Tibial artery (tissue), 4 donors: Measurements from ENCODE around the gene ST3GAL4.

Experiments
- DNase-seq, 2 donors: peaks; one replicate each; pipeline ENCODE4 v3.0.0-alpha.2; 2019
- H3K27ac ChIP-seq, 2 donors: fragments of 200-600 bp; sonication (generic) in 1 of 2; 1 replicate in 1 of 2; 2 replicates in 1 of 2; pipeline ENCODE4 v1.5.1; 2018 to 2019; ENCODE audit warnings: mild to moderate bottlenecking in 1 of 2
- H3K27me3 ChIP-seq, 2 donors: fragments of 200-600 bp; sonication (generic) in 1 of 2; one replicate each; pipeline versions ENCODE4 v1.5.1 to v1.6.0; 2016 to 2019
- H3K36me3 ChIP-seq, 3 donors: fragments of 200-600 bp; sonication (generic) in 2 of 3; one replicate each; pipeline ENCODE4 v1.5.1; 2016 to 2019; ENCODE audit warnings: mild to moderate bottlenecking in 2 of 3
- H3K4me1 ChIP-seq, 4 donors: fragments of 200-600 bp; sonication (generic) in 2 of 4; 1 replicate in 3 of 4; 2 replicates in 1 of 4; pipeline ENCODE4 v1.5.1; 2016 to 2019
- H3K4me3 ChIP-seq, 2 donors: fragments of 200-600 bp; sonication (generic) in 1 of 2; 1 replicate in 1 of 2; 2 replicates in 1 of 2; pipeline ENCODE4 v1.5.1; 2018 to 2019; ENCODE audit warnings: mild to moderate bottlenecking in 2 of 2
- H3K9me3 ChIP-seq, 3 donors: fragments of 200-600 bp; sonication (generic) in 1 of 3; one replicate each; pipeline ENCODE4 v1.5.1; 2016 to 2019
- intact Hi-C: fragments of 100-400 bp; cut with DNase I; formaldehyde crosslinking; loops from one replicate; pipeline ENCODE4 v1.15.0; 2023; ENCODE audit warnings: low total_unique reads
- TF ChIP-seq, protein P1 (sequence below), 2 experiments: fragments of 200-600 bp in 1 of 2; fragments of 450-650 bp in 1 of 2; IDR thresholded peaks; one replicate each; pipeline ENCODE4 v1.5.1; 2017 to 2019; ENCODE audit warnings: antibody characterized with exemption in 2 of 2, mild to moderate bottlenecking in 1 of 2, moderate library complexity in 1 of 2

Gene ST3GAL4

GRCh38 chr11:126415669-126416420, 60.4 kb downstream of the ST3GAL4 start:
- TF ChIP-seq, protein P1, sequence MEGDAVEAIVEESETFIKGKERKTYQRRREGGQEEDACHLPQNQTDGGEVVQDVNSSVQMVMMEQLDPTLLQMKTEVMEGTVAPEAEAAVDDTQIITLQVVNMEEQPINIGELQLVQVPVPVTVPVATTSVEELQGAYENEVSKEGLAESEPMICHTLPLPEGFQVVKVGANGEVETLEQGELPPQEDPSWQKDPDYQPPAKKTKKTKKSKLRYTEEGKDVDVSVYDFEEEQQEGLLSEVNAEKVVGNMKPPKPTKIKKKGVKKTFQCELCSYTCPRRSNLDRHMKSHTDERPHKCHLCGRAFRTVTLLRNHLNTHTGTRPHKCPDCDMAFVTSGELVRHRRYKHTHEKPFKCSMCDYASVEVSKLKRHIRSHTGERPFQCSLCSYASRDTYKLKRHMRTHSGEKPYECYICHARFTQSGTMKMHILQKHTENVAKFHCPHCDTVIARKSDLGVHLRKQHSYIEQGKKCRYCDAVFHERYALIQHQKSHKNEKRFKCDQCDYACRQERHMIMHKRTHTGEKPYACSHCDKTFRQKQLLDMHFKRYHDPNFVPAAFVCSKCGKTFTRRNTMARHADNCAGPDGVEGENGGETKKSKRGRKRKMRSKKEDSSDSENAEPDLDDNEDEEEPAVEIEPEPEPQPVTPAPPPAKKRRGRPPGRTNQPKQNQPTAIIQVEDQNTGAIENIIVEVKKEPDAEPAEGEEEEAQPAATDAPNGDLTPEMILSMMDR (IDR thresholded peaks at IDR 0.05): no peak
- intact Hi-C loops: loop anchor here (10.0 kb wide), 1 partner anchor 101 kb away; no protein-coding TSS in a partner anchor
- H3K4me1 ChIP-seq: peaks cover 0 to 43% (median 34%) of the 10 kb centered on the region in 4 donors
- H3K4me3 ChIP-seq: peak overlapping the region; percentile 57
- peak overlapping the region; percentile 74 to 83 for H3K27ac ChIP-seq
- DNase-seq: peak in 1 of 2 donors; percentile 52
- H3K36me3 ChIP-seq: peaks cover 0 to 16% (median 7%) of the 10 kb centered on the region in 3 donors
- H3K27me3 ChIP-seq: no peaks in the 10 kb centered on the region
- no peaks in the 10 kb centered on the region for H3K9me3 ChIP-seq

- H3K27ac ChIP-seq: peak overlapping the region; percentile 74 to 83
- H3K9me3 ChIP-seq: no peaks in the 10 kb centered on the region
- TF ChIP-seq, protein P1 (IDR thresholded peaks at IDR 0.05): no peak
- H3K36me3 ChIP-seq: peaks cover 0 to 15% (median 7%) of the 10 kb centered on the region in 3 donors
- peak overlapping the region; percentile 57 for H3K4me3 ChIP-seq
- intact Hi-C loops: loop anchor here (10.0 kb wide), 1 partner anchor 102 kb away; no protein-coding TSS in a partner anchor
- peaks cover 0 to 44% (median 37%) of the 10 kb centered on the region in 4 donors for H3K4me1 ChIP-seq
- DNase-seq: peak; percentile 86 to 94
- no peaks in the 10 kb centered on the region for H3K27me3 ChIP-seq
These were observed 61.1 kb downstream of the ST3GAL4 start for GRCh38 chr11:126416542-126417090.

DNA sequence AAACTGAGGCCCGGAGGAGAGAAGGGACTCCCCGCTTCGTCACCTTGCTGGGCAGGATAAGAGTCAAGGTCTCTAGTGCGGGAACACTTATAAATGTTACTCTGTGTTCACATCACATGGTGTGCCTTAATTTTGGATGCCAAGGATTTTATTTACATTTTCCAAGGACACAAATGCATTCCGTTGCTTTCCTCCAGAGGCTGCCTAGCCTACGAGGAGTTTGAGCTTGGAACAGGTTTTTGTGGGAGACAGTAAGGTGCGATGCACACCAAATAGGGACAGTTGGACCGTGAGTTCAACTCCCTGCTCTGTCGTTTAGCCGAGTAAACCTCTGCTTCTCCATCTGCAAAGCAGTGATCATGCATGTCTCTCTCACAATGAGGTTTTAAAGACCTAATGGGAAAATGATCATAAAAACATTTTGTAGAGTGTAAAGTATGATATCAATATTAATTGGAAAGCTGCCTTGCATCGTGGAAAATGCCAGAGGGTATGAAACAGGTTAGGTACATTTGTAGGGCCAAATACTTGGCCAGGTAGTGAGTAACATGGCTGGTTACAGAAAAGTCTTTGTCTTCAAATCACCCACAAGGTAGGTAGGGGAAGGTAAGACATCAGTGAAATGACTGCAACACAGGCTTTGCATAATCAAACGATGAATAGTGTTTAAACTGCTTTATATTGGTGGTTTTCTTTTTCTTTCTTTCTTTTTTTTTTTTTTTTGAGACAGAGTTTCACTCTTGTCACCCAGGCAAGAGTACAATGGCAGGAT, 61.8 kb downstream of the ST3GAL4 start:
- Histone ChIP-seq H3K9me3 (no peaks in the 10 kb centered on the region), H3K4me1 (peaks cover 0 to 45% (median 37%) of the 10 kb centered on the region in 4 donors), H3K27me3 (no peaks in the 10 kb centered on the region), H3K4me3 (peak overlapping the region; percentile 57), H3K36me3 (peaks cover 0 to 9% (median 7%) of the 10 kb centered on the region in 3 donors), H3K27ac (peak overlapping the region; percentile 74 to 83)
- TF ChIP-seq, protein P1 (IDR thresholded peaks at IDR 0.05): no peak
- intact Hi-C loops: loop anchor here (10.0 kb wide), 1 partner anchor 102 kb away; no protein-coding TSS in a partner anchor
- DNase-seq: no peak

DNA sequence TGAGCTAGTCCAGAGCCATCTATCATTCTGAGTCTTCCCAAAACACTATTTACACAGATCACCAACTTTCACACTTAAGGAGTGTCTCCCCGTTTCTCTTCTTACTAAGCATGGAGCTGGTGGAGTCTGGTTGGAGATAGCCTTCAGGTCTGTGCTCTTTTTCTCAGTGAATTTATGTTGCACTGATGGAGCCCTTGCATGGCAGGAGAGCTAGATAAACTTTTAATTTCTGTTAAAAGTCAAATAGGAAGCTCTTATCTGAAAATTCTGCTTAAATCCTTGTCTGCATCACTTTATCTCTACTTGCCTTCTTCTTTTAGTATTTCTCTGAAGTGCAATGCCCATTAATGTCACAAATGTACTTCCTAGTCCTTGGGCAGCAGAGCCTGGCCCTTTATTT, 63.4 kb downstream of the ST3GAL4 start:
- Histone ChIP-seq H3K9me3 (no peaks in the 10 kb centered on the region), H3K4me1 (peaks cover 0 to 42% (median 35%) of the 10 kb centered on the region in 4 donors), H3K27ac (no peak overlapping the region), H3K36me3 (no peaks in the 10 kb centered on the region), H3K27me3 (no peaks in the 10 kb centered on the region), H3K4me3 (no peak overlapping the region)
- DNase-seq: no peak
- TF ChIP-seq, protein P1 (IDR thresholded peaks at IDR 0.05): no peak
- intact Hi-C loops: loop anchor here (10.0 kb wide), 1 partner anchor 104 kb away; no protein-coding TSS in a partner anchor
